Chondrocyte (in vitro differentiated cells): ENCODE results near the gene IFNA8. TPM values are rescaled to one million over a fixed set of nuclear protein-coding genes. Genes with fewer than 3 reads are reported as not detected.
"Not testable (repeated sequence)": the region's sequence is repeated elsewhere in the genome, so short reads cannot be mapped to it uniquely, and the experiment has no call there.

Experiments
- DNase-seq: peaks from one replicate; pipeline ENCODE4 v3.0.0; 2021; ENCODE audit warnings: mixed read lengths, low spot score
- H3K27ac Mint-ChIP-seq: one replicate; pipeline ENCODE4 v1.8.0; 2021; ENCODE audit warnings: mild to moderate bottlenecking, moderate library complexity, mixed read lengths; ENCODE audit not compliant: unreplicated experiment
- H3K27me3 Mint-ChIP-seq: 2 replicates; pipeline ENCODE4 v1.8.0; 2021; ENCODE audit warnings: low read depth, mixed read lengths
- H3K36me3 Mint-ChIP-seq: 2 replicates; pipeline ENCODE4 v1.8.0; 2021; ENCODE audit warnings: low read depth, mixed read lengths
- H3K4me1 Mint-ChIP-seq: 2 replicates; pipeline ENCODE4 v1.8.0; 2021; ENCODE audit warnings: low read depth, mild to moderate bottlenecking, mixed read lengths
- H3K4me3 Mint-ChIP-seq: one replicate; pipeline ENCODE4 v1.8.0; 2021; ENCODE audit warnings: mild to moderate bottlenecking, moderate library complexity, mixed read lengths; ENCODE audit not compliant: unreplicated experiment
- H3K9me3 Mint-ChIP-seq: 2 replicates; pipeline ENCODE4 v1.8.0; 2021; ENCODE audit warnings: low read depth, mixed read lengths
- CTCF ChIP-seq: fragments of 200-600 bp; sonication (generic); IDR thresholded peaks from 2 replicates; pipeline ENCODE4 v1.5.0; 2021; ENCODE audit warnings: antibody characterized with exemption, mild to moderate bottlenecking, moderate library complexity
- total RNA-seq: library from RNA; stranded (reverse); gene quantifications from 3 replicates; pipeline ENCODE4 v1.2.1, GENCODE V29; 2021

The IFNA8 gene
- total RNA-seq, 1 donor from 2014 or later, result not detected

- H3K36me3 Mint-ChIP-seq, result no peaks in the 10 kb centered on the region
These were observed 23.9 kb downstream of the IFNA8 start for GRCh38 chr9:21432672-21433425.

GRCh38 chr9:21434202-21435014 lies 25.5 kb downstream of the IFNA8 start:
- TF ChIP-seq CTCF, result peak; percentile 82
- H3K9me3 Mint-ChIP-seq, result no peaks in the 10 kb centered on the region
- H3K27ac Mint-ChIP-seq, result no peak overlapping the region
- no peaks in the 10 kb centered on the region for H3K4me1 Mint-ChIP-seq
- no peak overlapping the region for H3K4me3 Mint-ChIP-seq
- peaks cover 55% of the 10 kb centered on the region for H3K27me3 Mint-ChIP-seq
- H3K36me3 Mint-ChIP-seq, result no peaks in the 10 kb centered on the region
- no peak for DNase-seq

More at GRCh38 chr9:21432672-21433425, 23.9 kb downstream of the IFNA8 start:
- Mint-ChIP-seq H3K4me3 (no peak overlapping the region), H3K4me1 (no peaks in the 10 kb centered on the region), H3K27ac (no peak overlapping the region), H3K27me3 (peaks cover 57% of the 10 kb centered on the region), H3K9me3 (no peaks in the 10 kb centered on the region)
- no peak for DNase-seq
- no peak for TF ChIP-seq CTCF

- H3K4me1 Mint-ChIP-seq, H3K4me3 Mint-ChIP-seq, H3K9me3 Mint-ChIP-seq, H3K27ac Mint-ChIP-seq, DNase-seq, H3K36me3 Mint-ChIP-seq: not testable (repeated sequence)
- peaks cover 50% of the 10 kb centered on the region for H3K27me3 Mint-ChIP-seq
These were observed 26.1 kb downstream of the IFNA8 start for GRCh38 chr9:21435015-21435383.

GRCh38 chr9:21440139-21440538 lies 31.2 kb downstream of the IFNA8 start, which contains the start of gene IFNA1:
TSS of gene IFNA1 (plus strand) at chr9:21440439. CDS start at chr9:21440508, 69 bp downstream.
- no peak for DNase-seq
- Mint-ChIP-seq H3K36me3 (no peaks in the 10 kb centered on the region), H3K27ac (no peak within 1 kb of the TSS), H3K4me3 (no peak within 1 kb of the TSS), H3K9me3 (no peaks in the 10 kb centered on the region), H3K4me1 (no peaks in the 10 kb centered on the region), H3K27me3 (peaks cover 42% of the 10 kb centered on the region)
- TF ChIP-seq CTCF, result no peak

GRCh38 chr9:21443849-21444625 lies 35.1 kb downstream of the IFNA8 start:
- no peak overlapping the region for H3K27ac Mint-ChIP-seq
- no peak for DNase-seq
- peaks cover 31% of the 10 kb centered on the region for H3K27me3 Mint-ChIP-seq
- H3K36me3 Mint-ChIP-seq, result no peaks in the 10 kb centered on the region
- H3K4me3 Mint-ChIP-seq, result no peak overlapping the region
- no peaks in the 10 kb centered on the region for H3K9me3 Mint-ChIP-seq
- H3K4me1 Mint-ChIP-seq, result no peaks in the 10 kb centered on the region
- no peak for TF ChIP-seq CTCF

- not testable (repeated sequence) for H3K4me1 Mint-ChIP-seq, H3K27ac Mint-ChIP-seq, H3K9me3 Mint-ChIP-seq, H3K4me3 Mint-ChIP-seq, H3K36me3 Mint-ChIP-seq, DNase-seq
- peaks cover 33% of the 10 kb centered on the region for H3K27me3 Mint-ChIP-seq
These were observed 40.4 kb downstream of the IFNA8 start for GRCh38 chr9:21449312-21449711.
